CD8-positive, alpha-beta memory T cell (primary cell): ENCODE results near the gene GABRA4. TPM values are rescaled to one million over a fixed set of nuclear protein-coding genes. Genes with fewer than 3 reads are reported as not detected.

Experiments
- CTCF ChIA-PET: fragments of 350-600 bp; sonication (Branson Sonifier 250); formaldehyde crosslinking; loops from one replicate; lab custom pipeline; 2021; ENCODE audit warnings: antibody characterized with exemption; lab: Charles Lee
- POLR2A ChIA-PET: fragments of 350-600 bp; sonication (Branson Sonifier 250); formaldehyde crosslinking; loops from one replicate; lab custom pipeline; 2021; ENCODE audit warnings: antibody characterized with exemption; lab: Charles Lee
- DNase-seq, 5 donors: peaks; one replicate each; pipeline versions ENCODE4 v3.0.0 to v3.0.0-alpha.2; 2020 to 2022; ENCODE audit warnings: mixed read lengths in 1 of 5
- H3K27ac ChIP-seq: one replicate; pipeline ENCODE4 v1.7.0; 2013; ENCODE audit warnings: low read depth, mild to moderate bottlenecking, low read length, moderate library complexity
- H3K27me3 ChIP-seq: 2 replicates; pipeline ENCODE4 v1.7.0; 2013; ENCODE audit warnings: low read length, mild to moderate bottlenecking; ENCODE audit not compliant: insufficient read depth, poor library complexity, severe bottlenecking
- H3K36me3 ChIP-seq: 2 replicates; pipeline ENCODE4 v1.7.0; 2013; ENCODE audit warnings: mild to moderate bottlenecking, low read length, moderate library complexity; ENCODE audit not compliant: insufficient read depth
- H3K4me1 ChIP-seq: 2 replicates; pipeline ENCODE4 v1.7.0; 2013; ENCODE audit warnings: mild to moderate bottlenecking, low read length, moderate library complexity; ENCODE audit not compliant: insufficient read depth
- H3K4me3 ChIP-seq: 2 replicates; pipeline ENCODE4 v1.7.0; 2013; ENCODE audit warnings: mild to moderate bottlenecking, low read length
- H3K9me3 ChIP-seq: 2 replicates; pipeline ENCODE4 v1.7.0; 2013; ENCODE audit warnings: mild to moderate bottlenecking, low read length
- H3K27ac Mint-ChIP-seq, 8 donors: one replicate each; pipeline ENCODE4 v1.8.0; 2020 to 2021; ENCODE audit warnings: mixed read lengths in 8 of 8, mild to moderate bottlenecking in 6 of 8, inconsistent platforms in 3 of 8, moderate library complexity in 3 of 8
- H3K27me3 Mint-ChIP-seq, 2 donors: one replicate each; pipeline ENCODE4 v1.8.0; 2020 to 2021; ENCODE audit warnings: mixed read lengths in 2 of 2, mild to moderate bottlenecking in 1 of 2, moderate library complexity in 1 of 2
- H3K36me3 Mint-ChIP-seq, 3 donors: one replicate each; pipeline ENCODE4 v1.8.0; 2020 to 2021; ENCODE audit warnings: mixed read lengths in 3 of 3, inconsistent platforms in 1 of 3, mild to moderate bottlenecking in 1 of 3
- H3K4me1 Mint-ChIP-seq, 3 donors: one replicate each; pipeline ENCODE4 v1.8.0; 2020 to 2021; ENCODE audit warnings: mixed read lengths in 3 of 3, inconsistent platforms in 1 of 3, mild to moderate bottlenecking in 1 of 3
- H3K4me3 Mint-ChIP-seq, 7 donors: one replicate each; pipeline ENCODE4 v1.8.0; 2020 to 2021; ENCODE audit warnings: mixed read lengths in 7 of 7, mild to moderate bottlenecking in 6 of 7, moderate library complexity in 4 of 7, inconsistent platforms in 2 of 7
- H3K9me3 Mint-ChIP-seq, 5 donors: one replicate each; pipeline ENCODE4 v1.8.0; 2020 to 2022; ENCODE audit warnings: mixed read lengths in 5 of 5, mild to moderate bottlenecking in 3 of 5, moderate library complexity in 2 of 5, inconsistent platforms in 1 of 5
- polyA plus RNA-seq: library from polyadenylated mRNA; unstranded; fragments of 300-500 nt; fragmentation: Illumina TruSeq; gene quantifications from one replicate; pipeline ENCODE4 v1.2.3, GENCODE V29; 2021
- total RNA-seq, 2 experiments: library from RNA; stranded (reverse); gene quantifications; one replicate each; pipeline ENCODE4 v1.2.3, GENCODE V29; 2021

GABRA4 gene
- total and polyA plus RNA-seq, 3 experiments from 2014 or later = not detected

DNA sequence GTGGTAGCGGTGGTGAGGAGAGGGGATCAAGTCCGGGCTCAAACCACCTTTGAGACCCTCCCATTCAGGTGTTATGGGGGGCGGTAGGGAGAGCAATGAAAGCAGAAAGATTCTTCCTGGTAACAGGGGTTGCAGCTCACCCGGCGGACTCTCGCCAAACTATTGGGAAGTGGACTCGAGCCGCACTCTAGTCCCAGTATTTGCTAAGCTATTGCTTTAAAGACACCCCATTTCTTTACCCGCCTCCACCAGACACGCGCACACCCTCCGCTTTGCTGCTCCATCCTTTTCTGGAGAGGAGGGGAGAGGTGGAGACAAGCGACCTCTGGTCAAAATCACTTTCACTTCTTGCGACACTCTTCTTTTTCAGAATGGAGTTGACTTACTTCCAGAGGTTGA lies 625 bp upstream of the GABRA4 start:
- H3K27me3 ChIP-seq = peaks cover 5% of the 10 kb centered on the region
- no peak overlapping the region for H3K4me3 ChIP-seq
- Mint-ChIP-seq H3K9me3 (peaks cover 0 to 3% (median 0%) of the 10 kb centered on the region in 5 donors), H3K27ac (no peak overlapping the region), H3K27me3 (peaks cover 29 to 64% of the 10 kb centered on the region in 2 donors), H3K4me1 (peaks cover 7 to 22% (median 16%) of the 10 kb centered on the region in 3 donors), H3K4me3 (peak overlapping the region in 6 of 7 donors; percentile 29 to 73 (median 64)), H3K36me3 (no peaks in the 10 kb centered on the region)
- H3K9me3 ChIP-seq = no peaks in the 10 kb centered on the region
- H3K4me1 ChIP-seq = no peaks in the 10 kb centered on the region
- no peaks in the 10 kb centered on the region for H3K36me3 ChIP-seq
- no peak for DNase-seq
- ChIA-PET CTCF (no interaction called here), POLR2A (no interaction called here)
- no peak overlapping the region for H3K27ac ChIP-seq

DNA sequence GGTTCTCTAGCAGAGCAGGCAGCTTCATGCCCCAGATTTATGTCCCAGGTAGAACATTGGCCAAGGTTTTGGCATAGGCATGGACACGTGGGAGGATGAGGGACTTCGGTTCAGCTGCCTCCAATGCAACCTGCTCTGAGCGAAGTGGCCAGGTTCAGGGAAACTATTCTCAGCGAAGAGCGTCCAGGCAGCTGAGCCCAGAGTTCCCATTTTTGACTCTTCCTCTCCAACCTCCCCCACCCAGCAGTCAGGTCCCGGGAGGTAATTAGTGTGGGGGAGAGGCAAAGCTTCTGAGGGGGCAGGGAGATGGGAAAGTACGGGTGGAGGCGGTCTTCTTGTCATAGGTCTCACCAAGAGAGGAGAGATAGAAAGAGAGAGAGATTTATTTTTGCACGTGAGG lies 1.0 kb downstream of the GABRA4 start:
- ChIA-PET POLR2A (no interaction called here), CTCF (no interaction called here)
- peaks cover 7 to 22% (median 16%) of the 10 kb centered on the region in 3 donors for H3K4me1 Mint-ChIP-seq
- H3K4me3 Mint-ChIP-seq = peak overlapping the region in 5 of 7 donors; percentile 20 to 53 (median 40)
- H3K27me3 ChIP-seq = peaks cover 5% of the 10 kb centered on the region
- H3K36me3 ChIP-seq = no peaks in the 10 kb centered on the region
- no peaks in the 10 kb centered on the region for H3K36me3 Mint-ChIP-seq
- H3K9me3 Mint-ChIP-seq = peaks cover 0 to 3% (median 0%) of the 10 kb centered on the region in 5 donors
- peaks cover 29 to 59% of the 10 kb centered on the region in 2 donors for H3K27me3 Mint-ChIP-seq
- no peak overlapping the region for H3K4me3 ChIP-seq
- DNase-seq = no peak
- H3K27ac Mint-ChIP-seq = no peak overlapping the region
- H3K4me1 ChIP-seq = no peaks in the 10 kb centered on the region
- H3K27ac ChIP-seq = no peak overlapping the region
- no peaks in the 10 kb centered on the region for H3K9me3 ChIP-seq

DNA sequence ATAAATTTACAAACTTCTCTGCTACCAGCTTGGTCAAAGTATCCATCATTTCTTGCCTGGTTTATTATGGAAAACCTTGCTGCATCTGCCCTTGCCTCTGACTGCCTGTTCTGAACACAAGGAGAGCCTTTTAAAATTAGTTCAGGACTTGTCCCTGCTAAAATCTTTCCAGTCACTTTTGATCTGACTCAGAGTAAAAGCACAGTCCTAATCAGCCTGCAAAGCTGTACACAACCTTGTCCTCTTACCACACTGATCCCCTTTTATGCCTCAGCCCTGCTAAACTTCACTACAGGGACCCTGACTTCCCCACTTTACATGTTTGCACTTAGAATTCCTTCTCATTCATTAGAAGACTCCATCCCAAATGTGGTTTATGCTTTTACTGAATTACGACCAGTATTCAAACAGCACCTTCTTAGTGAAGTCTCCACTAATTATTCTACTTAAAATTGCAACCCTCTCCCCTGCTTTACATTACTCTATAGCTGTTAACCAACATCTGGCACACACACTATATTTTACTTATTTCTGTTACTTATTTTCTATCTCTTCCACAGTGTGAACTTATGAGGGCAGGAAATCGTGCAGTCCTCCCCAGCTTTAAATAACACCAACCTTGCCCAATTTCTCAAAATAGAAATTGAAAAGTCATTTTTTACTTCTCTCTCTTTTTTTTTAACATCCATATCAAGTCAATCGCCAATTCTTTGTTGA lies 6.3 kb downstream of the GABRA4 start:
- H3K27ac Mint-ChIP-seq = no peak overlapping the region
- Histone ChIP-seq H3K9me3 (no peaks in the 10 kb centered on the region), H3K36me3 (no peaks in the 10 kb centered on the region), H3K4me1 (no peaks in the 10 kb centered on the region), H3K27me3 (peaks cover 3% of the 10 kb centered on the region), H3K27ac (no peak overlapping the region), H3K4me3 (no peak overlapping the region)
- CTCF ChIA-PET = no interaction called here
- no peak overlapping the region for H3K4me3 Mint-ChIP-seq
- H3K4me1 Mint-ChIP-seq = peaks cover 0 to 1% (median under 1%) of the 10 kb centered on the region in 3 donors
- peaks cover 3 to 16% of the 10 kb centered on the region in 2 donors for H3K27me3 Mint-ChIP-seq
- H3K36me3 Mint-ChIP-seq = no peaks in the 10 kb centered on the region
- POLR2A ChIA-PET = no interaction called here
- H3K9me3 Mint-ChIP-seq = peaks cover 0 to 3% (median 0%) of the 10 kb centered on the region in 5 donors
- no peak for DNase-seq

DNA sequence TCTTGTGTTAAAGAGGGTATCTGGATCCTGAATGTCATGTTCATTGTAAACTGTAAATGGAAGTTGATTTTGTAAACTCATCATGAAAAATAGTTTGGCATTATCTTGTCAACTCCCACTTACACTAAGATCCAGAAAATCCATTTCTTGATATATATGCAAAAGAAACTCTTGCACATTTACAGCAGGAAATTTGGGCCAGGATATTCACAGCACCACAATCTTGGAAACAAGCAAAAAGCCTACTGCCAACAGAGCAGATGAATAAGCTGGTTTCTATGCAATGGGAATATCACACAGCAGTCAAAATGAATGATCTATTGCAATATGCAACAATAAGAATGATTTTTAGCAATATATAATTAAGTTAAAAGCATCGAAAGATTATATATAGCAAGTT lies 8.6 kb downstream of the GABRA4 start:
- no peaks in the 10 kb centered on the region for H3K36me3 Mint-ChIP-seq
- no peak for DNase-seq
- peaks cover 0 to under 1% of the 10 kb centered on the region in 2 donors for H3K27me3 Mint-ChIP-seq
- Histone ChIP-seq H3K36me3 (no peaks in the 10 kb centered on the region), H3K4me1 (no peaks in the 10 kb centered on the region), H3K9me3 (no peaks in the 10 kb centered on the region), H3K4me3 (no peak overlapping the region), H3K27me3 (peaks cover 3% of the 10 kb centered on the region), H3K27ac (no peak overlapping the region)
- POLR2A ChIA-PET = interaction anchor here (0.6 kb wide), 1 partner anchor 64 kb away, joined by 5 read pairs; no protein-coding TSS in a partner anchor
- no peaks in the 10 kb centered on the region for H3K4me1 Mint-ChIP-seq
- H3K27ac Mint-ChIP-seq = no peak overlapping the region
- peaks cover 0 to 3% (median 0%) of the 10 kb centered on the region in 5 donors for H3K9me3 Mint-ChIP-seq
- no peak overlapping the region for H3K4me3 Mint-ChIP-seq
- CTCF ChIA-PET = no interaction called here

DNA sequence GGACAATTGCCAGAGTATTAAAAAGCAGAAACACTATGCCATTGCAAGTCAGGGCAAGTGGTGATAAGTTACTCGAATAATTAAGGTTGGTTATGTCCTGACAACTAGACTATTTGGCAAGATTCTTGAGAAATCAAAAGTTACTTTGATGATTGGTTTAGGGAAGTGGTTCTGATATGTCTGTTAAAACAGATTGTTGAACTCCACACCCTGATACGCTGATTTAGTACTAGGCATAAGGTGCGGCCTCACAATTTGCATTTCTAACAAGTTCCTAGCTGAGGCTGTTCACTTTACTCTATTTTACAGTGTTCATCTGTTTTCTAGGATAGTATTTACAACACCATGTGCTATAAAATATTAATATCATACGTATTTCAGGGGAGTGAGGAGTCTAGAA lies 12.5 kb downstream of the GABRA4 start:
- Mint-ChIP-seq H3K4me3 (no peak overlapping the region), H3K27ac (no peak overlapping the region), H3K9me3 (peaks cover 0 to 7% (median 0%) of the 10 kb centered on the region in 5 donors), H3K27me3 (peaks cover 3 to 4% of the 10 kb centered on the region in 2 donors), H3K36me3 (no peaks in the 10 kb centered on the region), H3K4me1 (no peaks in the 10 kb centered on the region)
- Histone ChIP-seq H3K4me1 (no peaks in the 10 kb centered on the region), H3K27ac (no peak overlapping the region), H3K9me3 (no peaks in the 10 kb centered on the region), H3K27me3 (no peaks in the 10 kb centered on the region), H3K36me3 (no peaks in the 10 kb centered on the region), H3K4me3 (no peak overlapping the region)
- CTCF ChIA-PET = no interaction called here
- no peak for DNase-seq
- POLR2A ChIA-PET = no interaction called here

DNA sequence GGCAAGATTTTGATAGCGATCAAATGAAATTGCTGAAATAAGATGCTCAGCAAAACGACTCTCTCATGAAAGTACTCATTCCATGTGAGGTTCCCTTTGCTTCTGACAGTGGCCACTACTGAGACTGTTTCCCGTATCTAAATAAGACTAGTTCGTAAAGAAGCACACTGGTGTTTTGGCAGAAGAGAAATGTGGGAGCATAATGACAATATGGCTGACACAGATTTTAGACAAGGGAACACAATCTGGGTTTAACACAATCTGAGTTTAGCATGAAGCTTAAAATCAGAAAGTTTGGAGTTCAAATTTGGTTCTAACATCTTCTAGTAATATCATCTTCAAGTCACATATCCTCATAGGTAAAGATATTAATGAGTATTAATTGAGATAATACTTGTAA lies 13.7 kb downstream of the GABRA4 start:
- Histone ChIP-seq H3K27me3 (no peaks in the 10 kb centered on the region), H3K4me3 (no peak overlapping the region), H3K4me1 (no peaks in the 10 kb centered on the region), H3K27ac (no peak overlapping the region), H3K9me3 (no peaks in the 10 kb centered on the region), H3K36me3 (no peaks in the 10 kb centered on the region)
- Mint-ChIP-seq H3K27ac (no peak overlapping the region), H3K9me3 (peaks cover 0 to 7% (median 0%) of the 10 kb centered on the region in 5 donors), H3K4me3 (no peak overlapping the region), H3K4me1 (no peaks in the 10 kb centered on the region), H3K36me3 (no peaks in the 10 kb centered on the region), H3K27me3 (peaks cover 3 to 6% of the 10 kb centered on the region in 2 donors)
- POLR2A ChIA-PET = no interaction called here
- CTCF ChIA-PET = no interaction called here
- DNase-seq = no peak

DNA sequence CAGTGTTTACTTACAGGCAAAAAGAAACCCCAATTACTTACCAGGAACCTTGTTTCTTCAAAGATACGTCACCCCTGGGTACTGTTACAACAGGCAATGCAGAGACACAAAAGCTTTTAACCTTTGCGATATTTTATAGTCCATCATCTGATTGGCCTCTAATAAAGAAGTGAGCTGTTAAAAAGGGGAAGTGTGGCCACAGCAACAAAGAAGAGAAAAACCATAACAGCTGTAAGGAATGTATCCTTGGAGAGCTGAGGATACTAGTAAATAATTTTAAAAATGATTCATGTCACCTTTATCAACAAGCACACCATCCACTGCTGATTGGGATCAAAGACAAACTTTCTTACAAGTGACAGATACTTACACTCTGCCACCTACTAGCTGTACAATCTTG lies 14.1 kb downstream of the GABRA4 start:
- Histone ChIP-seq H3K9me3 (no peaks in the 10 kb centered on the region), H3K4me1 (no peaks in the 10 kb centered on the region), H3K27ac (no peak overlapping the region), H3K4me3 (no peak overlapping the region), H3K27me3 (no peaks in the 10 kb centered on the region), H3K36me3 (no peaks in the 10 kb centered on the region)
- ChIA-PET CTCF (no interaction called here), POLR2A (no interaction called here)
- Mint-ChIP-seq H3K4me1 (no peaks in the 10 kb centered on the region), H3K36me3 (no peaks in the 10 kb centered on the region), H3K27me3 (peaks cover 5 to 8% of the 10 kb centered on the region in 2 donors), H3K4me3 (no peak overlapping the region), H3K27ac (no peak overlapping the region), H3K9me3 (peaks cover 0 to 7% (median 0%) of the 10 kb centered on the region in 5 donors)
- no peak for DNase-seq

DNA sequence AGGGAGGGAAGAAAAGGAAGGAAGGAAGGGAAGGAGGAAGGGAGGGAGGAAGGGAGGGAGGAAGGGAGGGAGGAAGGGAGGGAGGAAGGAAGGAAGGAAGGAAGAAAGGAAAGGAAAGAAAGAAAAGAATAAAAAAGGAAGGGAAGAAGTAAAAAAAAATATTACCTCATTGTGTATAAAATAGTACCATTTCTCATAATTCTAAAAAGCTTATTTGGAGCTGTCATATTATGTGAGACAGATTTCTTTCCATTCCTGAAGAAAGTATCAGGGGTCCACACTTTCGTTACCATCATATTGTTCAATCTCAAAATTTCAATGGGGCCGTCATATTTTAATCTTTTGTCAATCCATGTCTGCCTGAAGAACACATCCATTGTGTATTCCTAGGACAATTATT lies 16.1 kb downstream of the GABRA4 start:
- Histone ChIP-seq H3K9me3 (no peaks in the 10 kb centered on the region), H3K4me1 (no peaks in the 10 kb centered on the region), H3K4me3 (no peak overlapping the region), H3K27me3 (no peaks in the 10 kb centered on the region), H3K36me3 (no peaks in the 10 kb centered on the region), H3K27ac (no peak overlapping the region)
- DNase-seq = no peak
- no peak overlapping the region for H3K27ac Mint-ChIP-seq
- H3K36me3 Mint-ChIP-seq = no peaks in the 10 kb centered on the region
- ChIA-PET POLR2A (no interaction called here), CTCF (no interaction called here)
- no peak overlapping the region for H3K4me3 Mint-ChIP-seq
- H3K27me3 Mint-ChIP-seq = peaks cover 5 to 14% of the 10 kb centered on the region in 2 donors
- no peaks in the 10 kb centered on the region for H3K4me1 Mint-ChIP-seq
- H3K9me3 Mint-ChIP-seq = peaks cover 0 to 7% (median 0%) of the 10 kb centered on the region in 5 donors
